ENCODE results near the gene SEC61A2. TPM values are rescaled to one million over a fixed set of nuclear protein-coding genes. Genes with fewer than 3 reads are reported as not detected.

SEC61A2 gene
- total RNA-seq, 1 donor from 2014 or later = 24.8 TPM

DNA sequence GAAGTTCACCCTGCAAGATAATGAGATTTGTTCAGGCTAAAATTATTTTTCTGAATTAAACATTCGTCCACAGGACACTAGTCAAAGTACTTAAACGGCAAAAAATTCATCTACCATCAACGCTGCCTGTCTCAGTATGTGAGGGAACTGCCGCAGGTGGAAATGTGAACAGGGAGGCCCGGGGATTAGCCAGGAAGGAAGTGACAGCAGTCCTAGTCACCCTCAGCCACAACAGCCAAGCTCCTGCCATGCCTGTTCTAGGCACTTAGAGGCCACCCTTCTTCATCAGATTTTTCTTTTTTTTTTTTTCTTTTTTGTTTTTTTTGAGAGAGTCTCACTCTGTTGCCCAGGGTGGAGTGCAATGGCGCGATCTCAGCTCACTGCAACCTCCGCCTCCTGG is 56.8 kb downstream of the SEC61A2 start:
- H3K27ac Mint-ChIP-seq (ENCODE audit: unreplicated experiment) = no peak overlapping the region
- H3K36me3 Mint-ChIP-seq (ENCODE audit: low read depth) = peaks cover 3% of the 10 kb centered on the region

DNA sequence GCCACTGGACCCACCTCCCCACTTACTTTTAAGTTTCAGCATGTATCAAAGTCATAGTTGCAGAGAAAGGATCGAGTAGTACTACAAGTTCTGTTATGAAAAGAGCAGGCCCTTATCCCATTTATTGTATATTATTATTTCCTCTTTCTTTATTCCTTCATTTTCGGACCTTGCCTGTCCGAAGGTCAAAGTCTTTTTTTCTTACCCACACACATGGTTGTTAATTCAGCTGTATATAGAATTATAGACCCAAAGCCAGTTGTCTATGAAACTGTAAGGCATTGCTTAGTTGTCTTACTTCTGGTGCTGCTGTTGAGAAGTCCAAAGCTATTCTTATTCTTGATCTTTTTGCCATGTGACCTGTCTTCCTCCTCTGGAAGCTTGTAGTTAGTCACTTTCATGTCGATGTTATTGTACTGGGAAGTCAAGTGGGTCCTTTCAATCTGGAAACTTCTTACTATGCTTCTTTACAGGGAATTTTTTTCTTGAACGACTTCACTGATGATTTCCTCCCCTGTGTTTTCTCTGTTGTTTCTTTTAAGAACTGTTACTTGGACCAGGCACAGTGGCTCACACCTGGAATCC is 57.9 kb downstream of the SEC61A2 start:
- H3K36me3 Mint-ChIP-seq (ENCODE audit: low read depth) = peaks cover 1% of the 10 kb centered on the region
- H3K27ac Mint-ChIP-seq (ENCODE audit: unreplicated experiment) = no peak overlapping the region

More for the DNA sequence above, 56.8 kb downstream of the SEC61A2 start:
- no peak for DNase-seq (ENCODE audit: low read depth, low spot score)
- no peak overlapping the region for H3K4me3 Mint-ChIP-seq
- TF ChIP-seq, protein P1, sequence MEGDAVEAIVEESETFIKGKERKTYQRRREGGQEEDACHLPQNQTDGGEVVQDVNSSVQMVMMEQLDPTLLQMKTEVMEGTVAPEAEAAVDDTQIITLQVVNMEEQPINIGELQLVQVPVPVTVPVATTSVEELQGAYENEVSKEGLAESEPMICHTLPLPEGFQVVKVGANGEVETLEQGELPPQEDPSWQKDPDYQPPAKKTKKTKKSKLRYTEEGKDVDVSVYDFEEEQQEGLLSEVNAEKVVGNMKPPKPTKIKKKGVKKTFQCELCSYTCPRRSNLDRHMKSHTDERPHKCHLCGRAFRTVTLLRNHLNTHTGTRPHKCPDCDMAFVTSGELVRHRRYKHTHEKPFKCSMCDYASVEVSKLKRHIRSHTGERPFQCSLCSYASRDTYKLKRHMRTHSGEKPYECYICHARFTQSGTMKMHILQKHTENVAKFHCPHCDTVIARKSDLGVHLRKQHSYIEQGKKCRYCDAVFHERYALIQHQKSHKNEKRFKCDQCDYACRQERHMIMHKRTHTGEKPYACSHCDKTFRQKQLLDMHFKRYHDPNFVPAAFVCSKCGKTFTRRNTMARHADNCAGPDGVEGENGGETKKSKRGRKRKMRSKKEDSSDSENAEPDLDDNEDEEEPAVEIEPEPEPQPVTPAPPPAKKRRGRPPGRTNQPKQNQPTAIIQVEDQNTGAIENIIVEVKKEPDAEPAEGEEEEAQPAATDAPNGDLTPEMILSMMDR (conservative IDR thresholded peaks at IDR 0.05) = no peak
- H3K27me3 Mint-ChIP-seq (ENCODE audit: low read depth) = no peaks in the 10 kb centered on the region
- no peaks in the 10 kb centered on the region for H3K4me1 Mint-ChIP-seq
- H3K9me3 Mint-ChIP-seq = no peaks in the 10 kb centered on the region

DNA sequence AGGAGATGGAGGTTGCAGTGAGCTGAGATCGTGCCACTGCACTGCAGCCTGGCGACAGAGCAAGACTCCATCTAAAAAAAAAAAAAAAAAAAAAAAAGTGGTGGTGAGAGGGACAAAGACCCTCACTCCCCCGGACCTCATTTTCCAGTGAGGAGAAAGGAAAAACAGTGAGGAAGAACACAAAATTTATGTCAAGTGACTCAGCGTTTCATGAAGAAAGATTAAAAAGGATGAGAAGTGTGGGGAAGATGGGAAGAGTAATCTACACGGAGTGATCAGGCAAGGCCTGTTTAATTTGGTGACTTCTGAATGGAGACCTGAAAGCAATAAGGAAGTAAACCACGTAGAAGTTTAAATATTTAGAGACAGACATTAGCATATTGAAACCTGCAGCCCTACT is 59.2 kb downstream of the SEC61A2 start:
- peaks cover 4% of the 10 kb centered on the region for H3K4me1 Mint-ChIP-seq
- H3K4me3 Mint-ChIP-seq = no peak overlapping the region
- TF ChIP-seq, protein P1 (conservative IDR thresholded peaks at IDR 0.05) = no peak
- no peaks in the 10 kb centered on the region for H3K27me3 Mint-ChIP-seq (ENCODE audit: low read depth)
- H3K36me3 Mint-ChIP-seq (ENCODE audit: low read depth) = no peaks in the 10 kb centered on the region
- no peaks in the 10 kb centered on the region for H3K9me3 Mint-ChIP-seq
- no peak overlapping the region for H3K27ac Mint-ChIP-seq (ENCODE audit: unreplicated experiment)
- no peak for DNase-seq (ENCODE audit: low read depth, low spot score)

More for the DNA sequence above, 57.9 kb downstream of the SEC61A2 start:
- DNase-seq (ENCODE audit: low read depth, low spot score) = no peak
- H3K4me3 Mint-ChIP-seq = no peak overlapping the region
- no peaks in the 10 kb centered on the region for H3K9me3 Mint-ChIP-seq
- H3K27me3 Mint-ChIP-seq (ENCODE audit: low read depth) = no peaks in the 10 kb centered on the region
- H3K4me1 Mint-ChIP-seq = no peaks in the 10 kb centered on the region
- TF ChIP-seq, protein P1 (conservative IDR thresholded peaks at IDR 0.05) = no peak

- no peaks in the 10 kb centered on the region for H3K36me3 Mint-ChIP-seq (ENCODE audit: low read depth)
- TF ChIP-seq, protein P1 (conservative IDR thresholded peaks at IDR 0.05) = no peak
- peaks cover 10% of the 10 kb centered on the region for H3K4me1 Mint-ChIP-seq
Measured at GRCh38 chr10:12189426-12189825, 59.9 kb downstream of the SEC61A2 start.

GRCh38 chr10:12191715-12192114 is 62.2 kb downstream of the SEC61A2 start:
- no peaks in the 10 kb centered on the region for H3K27me3 Mint-ChIP-seq (ENCODE audit: low read depth)
- H3K9me3 Mint-ChIP-seq = no peaks in the 10 kb centered on the region
- H3K4me1 Mint-ChIP-seq = peaks cover 29% of the 10 kb centered on the region
- DNase-seq (ENCODE audit: low read depth, low spot score) = no peak
- no peak overlapping the region for H3K27ac Mint-ChIP-seq (ENCODE audit: unreplicated experiment)
- peak overlapping the region; percentile 51 for H3K4me3 Mint-ChIP-seq
- H3K36me3 Mint-ChIP-seq (ENCODE audit: low read depth) = no peaks in the 10 kb centered on the region
- TF ChIP-seq, protein P1 (conservative IDR thresholded peaks at IDR 0.05) = no peak

More at GRCh38 chr10:12189426-12189825, 59.9 kb downstream of the SEC61A2 start:
- Mint-ChIP-seq H3K9me3 (no peaks in the 10 kb centered on the region), H3K27me3 (ENCODE audit: low read depth) (no peaks in the 10 kb centered on the region), H3K4me3 (no peak overlapping the region), H3K27ac (ENCODE audit: unreplicated experiment) (no peak overlapping the region)
- no peak for DNase-seq (ENCODE audit: low read depth, low spot score)
